ENCODE measurements around the gene RAD9B. TPM values are rescaled to one million over a fixed set of nuclear protein-coding genes. Genes with fewer than 3 reads are reported as not detected.

The RAD9B gene
- total RNA-seq, 1 experiment from 2014 or later = 2.7 TPM

Other genes with a start within 250 kb of the RAD9B start
- gene ATP2A2, start 221.1 kb upstream of the RAD9B start, total RNA-seq (2014; rRNA removed; shearing (Covaris generic)) = 164 and 166 TPM in 2 replicates
- 76.2 and 89.3 TPM in 2 replicates for gene ANAPC7, start 98.6 kb upstream of the RAD9B start, total RNA-seq (2014; rRNA removed; shearing (Covaris generic))
- 106 and 112 TPM in 2 replicates for gene ARPC3, start 52.0 kb upstream of the RAD9B start, total RNA-seq (2014; rRNA removed; shearing (Covaris generic))
- 43.6 and 45.9 TPM in 2 replicates for gene GPN3, start 34.1 kb upstream of the RAD9B start, total RNA-seq (2014; rRNA removed; shearing (Covaris generic))
- gene FAM216A, start 33.5 kb upstream of the RAD9B start, total RNA-seq (2014; rRNA removed; shearing (Covaris generic)) = 26.3 and 30.2 TPM in 2 replicates
- 73.2 and 91.5 TPM in 2 replicates for gene VPS29, start 220 bp upstream of the RAD9B start, total RNA-seq (2014; rRNA removed; shearing (Covaris generic))
- gene PPTC7, start 81.0 kb downstream of the RAD9B start, total RNA-seq (2014; rRNA removed; shearing (Covaris generic)) = 6.6 and 6.9 TPM in 2 replicates
- gene TCTN1, start 111.8 kb downstream of the RAD9B start, total RNA-seq (2014; rRNA removed; shearing (Covaris generic)) = 15.1 and 15.7 TPM in 2 replicates
- 2.7 and 2.8 TPM in 2 replicates for gene HVCN1, start 186.8 kb downstream of the RAD9B start, total RNA-seq (2014; rRNA removed; shearing (Covaris generic))
- gene PPP1CC, start 240.6 kb downstream of the RAD9B start, total RNA-seq (2014; rRNA removed; shearing (Covaris generic)) = 202 and 218 TPM in 2 replicates

Data from SJCRH30 (cell line).